ENCODE measurements around the gene TUBB. TPM values are rescaled to one million over a fixed set of nuclear protein-coding genes. Genes with fewer than 3 reads are reported as not detected.
A peak's percentile ranks its signal among the peaks of the same experiment; 100 is the strongest.

TUBB gene
- total RNA-seq, 1 experiment from 2014 or later, result 886 TPM

DNA sequence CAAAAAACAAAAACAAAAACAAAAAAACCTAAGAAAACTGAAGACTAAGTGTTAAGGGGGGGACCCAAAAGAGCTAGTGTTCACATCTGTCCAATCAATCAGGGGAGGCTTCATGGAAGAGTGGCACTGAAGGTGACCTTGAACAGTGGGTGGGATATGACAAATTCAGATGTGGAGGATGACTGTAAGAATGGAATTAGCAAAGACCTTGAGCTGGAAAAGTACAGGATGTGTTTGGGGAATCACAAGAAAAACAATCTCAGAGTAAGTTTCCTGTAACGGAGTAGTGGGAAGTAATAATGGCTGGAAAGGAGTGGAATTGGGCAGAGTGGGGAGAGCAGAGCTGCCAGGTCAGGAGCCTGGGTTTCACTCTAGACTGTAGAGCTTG lies 27.1 kb downstream of the TUBB start:
- BruUV-seq (replicated peaks), result no TSS peak
- H3K36me3 ChIP-seq (ENCODE audit: control insufficient read depth in 1 of 2, insufficient read depth in 2 of 2, low read length in 2 of 2), result peaks cover 4 to 8% of the 10 kb centered on the region in 2 experiments; a peak in 1 of 4 replicates
- DNase-seq (ENCODE audit: low read depth, low spot score), result no peak
- intact Hi-C loops (cut with micrococcal nuclease), result loop anchor here (10.0 kb wide), 1 partner anchor 338 kb away; no protein-coding TSS in a partner anchor
- no peak overlapping the region for H3K4me2 ChIP-seq (ENCODE audit: low read length)
- RAD21 ChIA-PET (ENCODE audit: low non-redundant PET in 1 of 2, low total read pairs in 2 of 2, uncharacterized antibody in 2 of 2, unreplicated experiment in 2 of 2), result interaction anchor here in 1 of 2 experiments (1.3 kb wide), 1 partner anchor 22 kb away, joined by 4 read pairs; no protein-coding TSS in a partner anchor
- peak overlapping the region; percentile 96; the same call in 1 of the 2 replicates for H3K27ac ChIP-seq (ENCODE audit: low read depth, low read length)
- TF ChIP-seq EGR1 (IDR thresholded peaks at IDR 0.05; ENCODE audit: low read depth) (no peak), EZH2 (IDR thresholded peaks at IDR 0.05) (no peak), FOSL1 (IDR thresholded peaks at IDR 0.05; ENCODE audit: low read depth) (no peak), TCF7L2 (IDR thresholded peaks at IDR 0.05; ENCODE audit: borderline replicate concordance, extremely low read depth, insufficient read depth, insufficient read length) (no peak), POLR2AphosphoS5 (IDR thresholded peaks at IDR 0.05; ENCODE audit: low read depth, low read length) (no peak), ELF1 (IDR thresholded peaks at IDR 0.05; ENCODE audit: borderline replicate concordance, low read depth) (no peak), YY1 (IDR thresholded peaks at IDR 0.05; ENCODE audit: extremely low read depth, insufficient replicate concordance, low read depth, low read length) (no peak)
- TF ChIP-seq, protein P1, sequence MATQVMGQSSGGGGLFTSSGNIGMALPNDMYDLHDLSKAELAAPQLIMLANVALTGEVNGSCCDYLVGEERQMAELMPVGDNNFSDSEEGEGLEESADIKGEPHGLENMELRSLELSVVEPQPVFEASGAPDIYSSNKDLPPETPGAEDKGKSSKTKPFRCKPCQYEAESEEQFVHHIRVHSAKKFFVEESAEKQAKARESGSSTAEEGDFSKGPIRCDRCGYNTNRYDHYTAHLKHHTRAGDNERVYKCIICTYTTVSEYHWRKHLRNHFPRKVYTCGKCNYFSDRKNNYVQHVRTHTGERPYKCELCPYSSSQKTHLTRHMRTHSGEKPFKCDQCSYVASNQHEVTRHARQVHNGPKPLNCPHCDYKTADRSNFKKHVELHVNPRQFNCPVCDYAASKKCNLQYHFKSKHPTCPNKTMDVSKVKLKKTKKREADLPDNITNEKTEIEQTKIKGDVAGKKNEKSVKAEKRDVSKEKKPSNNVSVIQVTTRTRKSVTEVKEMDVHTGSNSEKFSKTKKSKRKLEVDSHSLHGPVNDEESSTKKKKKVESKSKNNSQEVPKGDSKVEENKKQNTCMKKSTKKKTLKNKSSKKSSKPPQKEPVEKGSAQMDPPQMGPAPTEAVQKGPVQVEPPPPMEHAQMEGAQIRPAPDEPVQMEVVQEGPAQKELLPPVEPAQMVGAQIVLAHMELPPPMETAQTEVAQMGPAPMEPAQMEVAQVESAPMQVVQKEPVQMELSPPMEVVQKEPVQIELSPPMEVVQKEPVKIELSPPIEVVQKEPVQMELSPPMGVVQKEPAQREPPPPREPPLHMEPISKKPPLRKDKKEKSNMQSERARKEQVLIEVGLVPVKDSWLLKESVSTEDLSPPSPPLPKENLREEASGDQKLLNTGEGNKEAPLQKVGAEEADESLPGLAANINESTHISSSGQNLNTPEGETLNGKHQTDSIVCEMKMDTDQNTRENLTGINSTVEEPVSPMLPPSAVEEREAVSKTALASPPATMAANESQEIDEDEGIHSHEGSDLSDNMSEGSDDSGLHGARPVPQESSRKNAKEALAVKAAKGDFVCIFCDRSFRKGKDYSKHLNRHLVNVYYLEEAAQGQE (IDR thresholded peaks at IDR 0.05; ENCODE audit: low read depth), result no peak
- TF ChIP-seq, protein P2, sequence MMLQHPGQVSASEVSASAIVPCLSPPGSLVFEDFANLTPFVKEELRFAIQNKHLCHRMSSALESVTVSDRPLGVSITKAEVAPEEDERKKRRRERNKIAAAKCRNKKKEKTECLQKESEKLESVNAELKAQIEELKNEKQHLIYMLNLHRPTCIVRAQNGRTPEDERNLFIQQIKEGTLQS (IDR thresholded peaks at IDR 0.05), result no peak
- H4K20me1 ChIP-seq (ENCODE audit: insufficient read depth), result no peaks in the 10 kb centered on the region
- peaks cover 15% of the 10 kb centered on the region for H3K79me2 ChIP-seq (ENCODE audit: insufficient read depth, low read length)
- no peak for ATAC-seq
- H3K9ac ChIP-seq (ENCODE audit: low read length), result peak overlapping the region; percentile 2; the same call in 1 of the 2 replicates
- no peak overlapping the region for H2AFZ ChIP-seq (ENCODE audit: low read depth, low read length, poor library complexity, severe bottlenecking)
- no peaks in the 10 kb centered on the region for H3K9me2 ChIP-seq (ENCODE audit: insufficient read depth)
- POLR2A ChIA-PET, result interaction anchor here (1.2 to 16.4 kb wide), 9 partner anchors 10 to 54 kb away, joined by 3 to 680 read pairs (median 8); partner anchors contain the start of gene TUBB
- no peak overlapping the region for H3K4me3 ChIP-seq (replicated peaks in 1 of 2; ENCODE audit: low read depth in 1 of 2, low read length in 2 of 2)
- H3K27me3 ChIP-seq (ENCODE audit: insufficient read depth, low read length), result no peaks in the 10 kb centered on the region
- H3K4me1 ChIP-seq (ENCODE audit: control insufficient read depth in 1 of 2, insufficient read depth in 2 of 2, low read length in 2 of 2), result peaks cover 62 to 92% of the 10 kb centered on the region in 2 experiments
- H3K9me3 ChIP-seq (ENCODE audit: control insufficient read depth in 1 of 2, insufficient read depth in 1 of 2, low read depth in 1 of 2, low read length in 2 of 2), result no peaks in the 10 kb centered on the region
- CTCF ChIA-PET, result no interaction called here

Measured in HCT116 (cell line).